Measurements from ENCODE around the gene PFKFB2.

GRCh38 chr1:207072233-207072632 lies 19.2 kb downstream of the PFKFB2 start:
- no peak for TF ChIP-seq CTCF (optimal IDR thresholded peaks at IDR 0.05 in 1 of 3, IDR thresholded peaks at IDR 0.05 in 1 of 3, conservative IDR thresholded peaks at IDR 0.05 in 1 of 3; ENCODE audit: extremely low read depth in 1 of 3, insufficient read depth in 2 of 3, low read length in 3 of 3)
- TF ChIP-seq EZH2 (IDR thresholded peaks at IDR 0.05; ENCODE audit: low read length), result no peak
